ENCODE results near the gene FARP1.

Gene FARP1

DNA sequence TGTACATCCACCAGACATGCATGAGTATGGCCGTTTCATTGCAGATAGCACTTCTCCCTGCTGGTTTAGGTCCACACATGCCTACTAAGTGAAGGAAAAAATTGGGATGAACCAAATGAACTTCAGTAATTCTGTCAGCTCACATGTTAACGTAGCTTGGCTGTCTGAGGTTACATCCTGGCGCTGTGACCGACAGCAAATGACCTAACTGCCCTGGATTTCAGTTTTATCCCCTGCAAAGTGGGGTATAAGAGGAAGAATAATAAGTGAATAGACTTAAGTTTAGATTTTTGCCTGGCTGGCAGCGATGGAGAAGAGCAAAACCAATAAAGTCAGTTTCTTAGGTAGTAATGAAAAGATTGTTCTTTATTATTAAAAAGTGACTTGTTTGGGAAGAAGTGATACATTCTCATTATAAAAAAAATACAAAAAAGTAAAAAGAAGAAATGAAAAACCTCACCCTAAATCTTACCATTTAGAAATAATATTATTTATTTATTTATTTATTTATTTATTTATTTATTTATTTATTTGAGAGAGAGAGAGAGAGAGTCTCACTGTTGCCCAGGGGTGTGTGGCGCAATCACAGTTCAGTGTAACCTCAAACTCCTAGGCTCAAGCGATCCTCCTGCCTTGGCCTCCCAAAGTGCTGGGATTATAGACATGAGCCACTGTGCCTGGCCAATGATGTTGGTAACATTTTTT, 38.4 kb downstream of the FARP1 start (continued):
- TF ChIP-seq ZNF596 (tag by site-specific recombination; IDR thresholded peaks at IDR 0.05) (no peak), MEIS1 (CRISPR knock-in tag; IDR thresholded peaks at IDR 0.05; ENCODE audit: borderline replicate concordance) (no peak), ZNF600 (tag by site-specific recombination; IDR thresholded peaks at IDR 0.05) (no peak), ZBTB48 (tag by site-specific recombination; IDR thresholded peaks at IDR 0.05) (no peak), ZNF350 (tag by site-specific recombination; IDR thresholded peaks at IDR 0.05) (no peak), ZFP37 (tag by site-specific recombination; IDR thresholded peaks at IDR 0.05) (peak; percentile 52; the same call in 1 of the 2 replicates), HOXA7 (CRISPR knock-in tag; IDR thresholded peaks at IDR 0.05; ENCODE audit: borderline replicate concordance) (no peak), KLF7 (tag by site-specific recombination; IDR thresholded peaks at IDR 0.05; ENCODE audit: borderline replicate concordance) (no peak), ZFP41 (tag by site-specific recombination; IDR thresholded peaks at IDR 0.05; ENCODE audit: borderline replicate concordance) (no peak), ZNF777 (tag by site-specific recombination; IDR thresholded peaks at IDR 0.05; ENCODE audit: borderline replicate concordance) (no peak), ZNF202 (tag by site-specific recombination; IDR thresholded peaks at IDR 0.05; ENCODE audit: borderline replicate concordance) (peak; percentile 39; the same call in 1 of the 2 replicates)
- TF ChIP-seq, protein P1, sequence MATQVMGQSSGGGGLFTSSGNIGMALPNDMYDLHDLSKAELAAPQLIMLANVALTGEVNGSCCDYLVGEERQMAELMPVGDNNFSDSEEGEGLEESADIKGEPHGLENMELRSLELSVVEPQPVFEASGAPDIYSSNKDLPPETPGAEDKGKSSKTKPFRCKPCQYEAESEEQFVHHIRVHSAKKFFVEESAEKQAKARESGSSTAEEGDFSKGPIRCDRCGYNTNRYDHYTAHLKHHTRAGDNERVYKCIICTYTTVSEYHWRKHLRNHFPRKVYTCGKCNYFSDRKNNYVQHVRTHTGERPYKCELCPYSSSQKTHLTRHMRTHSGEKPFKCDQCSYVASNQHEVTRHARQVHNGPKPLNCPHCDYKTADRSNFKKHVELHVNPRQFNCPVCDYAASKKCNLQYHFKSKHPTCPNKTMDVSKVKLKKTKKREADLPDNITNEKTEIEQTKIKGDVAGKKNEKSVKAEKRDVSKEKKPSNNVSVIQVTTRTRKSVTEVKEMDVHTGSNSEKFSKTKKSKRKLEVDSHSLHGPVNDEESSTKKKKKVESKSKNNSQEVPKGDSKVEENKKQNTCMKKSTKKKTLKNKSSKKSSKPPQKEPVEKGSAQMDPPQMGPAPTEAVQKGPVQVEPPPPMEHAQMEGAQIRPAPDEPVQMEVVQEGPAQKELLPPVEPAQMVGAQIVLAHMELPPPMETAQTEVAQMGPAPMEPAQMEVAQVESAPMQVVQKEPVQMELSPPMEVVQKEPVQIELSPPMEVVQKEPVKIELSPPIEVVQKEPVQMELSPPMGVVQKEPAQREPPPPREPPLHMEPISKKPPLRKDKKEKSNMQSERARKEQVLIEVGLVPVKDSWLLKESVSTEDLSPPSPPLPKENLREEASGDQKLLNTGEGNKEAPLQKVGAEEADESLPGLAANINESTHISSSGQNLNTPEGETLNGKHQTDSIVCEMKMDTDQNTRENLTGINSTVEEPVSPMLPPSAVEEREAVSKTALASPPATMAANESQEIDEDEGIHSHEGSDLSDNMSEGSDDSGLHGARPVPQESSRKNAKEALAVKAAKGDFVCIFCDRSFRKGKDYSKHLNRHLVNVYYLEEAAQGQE (tag by site-specific recombination; IDR thresholded peaks at IDR 0.05), result peak; percentile 63

DNA sequence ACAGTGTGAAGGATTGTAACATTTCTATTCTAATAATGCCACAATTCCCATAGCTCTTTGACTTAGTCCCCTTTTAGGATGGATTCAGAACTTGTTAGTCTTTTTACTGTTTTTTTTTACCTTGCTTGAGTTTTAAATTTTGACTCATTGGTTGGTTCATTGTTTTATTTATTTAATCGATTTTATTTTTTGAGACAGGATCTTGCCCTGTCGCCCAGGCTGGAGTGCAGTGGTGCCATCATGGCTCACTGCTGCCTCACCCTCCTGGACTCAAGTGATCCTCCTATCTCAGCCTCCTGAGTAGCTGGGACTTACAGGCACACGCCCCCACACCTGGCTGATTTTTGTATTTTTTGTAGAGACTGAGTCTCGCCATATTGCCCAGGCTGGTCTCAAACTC, 39.3 kb downstream of the FARP1 start:
- no peak overlapping the region for H3K4me3 ChIP-seq (ENCODE audit: low read depth, low read length)
- ChIA-PET CTCF (no interaction called here), POLR2A (no interaction called here)
- H3K4me1 ChIP-seq (ENCODE audit: control insufficient read depth, insufficient read depth, low read length), result peaks cover 2% of the 10 kb centered on the region; the same call in 1 of the 2 replicates
- no peaks in the 10 kb centered on the region for H3K9me3 ChIP-seq (ENCODE audit: control insufficient read depth, insufficient read depth, low read depth, low read length)
- no peak for TF ChIP-seq TCF7L2 (IDR thresholded peaks at IDR 0.05; ENCODE audit: borderline replicate concordance, low read depth, low read length)
- TF ChIP-seq ZNF560 (tag by site-specific recombination; IDR thresholded peaks at IDR 0.05; ENCODE audit: borderline replicate concordance), result no peak
- no peak for TF ChIP-seq ZNF19 (tag by site-specific recombination; IDR thresholded peaks at IDR 0.05; ENCODE audit: low read depth)
- no peak for TF ChIP-seq ZNF660 (tag by site-specific recombination; IDR thresholded peaks at IDR 0.05)
- TF ChIP-seq, protein P2, sequence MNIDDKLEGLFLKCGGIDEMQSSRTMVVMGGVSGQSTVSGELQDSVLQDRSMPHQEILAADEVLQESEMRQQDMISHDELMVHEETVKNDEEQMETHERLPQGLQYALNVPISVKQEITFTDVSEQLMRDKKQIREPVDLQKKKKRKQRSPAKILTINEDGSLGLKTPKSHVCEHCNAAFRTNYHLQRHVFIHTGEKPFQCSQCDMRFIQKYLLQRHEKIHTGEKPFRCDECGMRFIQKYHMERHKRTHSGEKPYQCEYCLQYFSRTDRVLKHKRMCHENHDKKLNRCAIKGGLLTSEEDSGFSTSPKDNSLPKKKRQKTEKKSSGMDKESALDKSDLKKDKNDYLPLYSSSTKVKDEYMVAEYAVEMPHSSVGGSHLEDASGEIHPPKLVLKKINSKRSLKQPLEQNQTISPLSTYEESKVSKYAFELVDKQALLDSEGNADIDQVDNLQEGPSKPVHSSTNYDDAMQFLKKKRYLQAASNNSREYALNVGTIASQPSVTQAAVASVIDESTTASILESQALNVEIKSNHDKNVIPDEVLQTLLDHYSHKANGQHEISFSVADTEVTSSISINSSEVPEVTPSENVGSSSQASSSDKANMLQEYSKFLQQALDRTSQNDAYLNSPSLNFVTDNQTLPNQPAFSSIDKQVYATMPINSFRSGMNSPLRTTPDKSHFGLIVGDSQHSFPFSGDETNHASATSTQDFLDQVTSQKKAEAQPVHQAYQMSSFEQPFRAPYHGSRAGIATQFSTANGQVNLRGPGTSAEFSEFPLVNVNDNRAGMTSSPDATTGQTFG (tag by site-specific recombination; IDR thresholded peaks at IDR 0.05; ENCODE audit: borderline replicate concordance), result no peak
- no peak for TF ChIP-seq ZNF404 (tag by site-specific recombination; IDR thresholded peaks at IDR 0.05)
- no peak for TF ChIP-seq ZNF776 (tag by site-specific recombination; IDR thresholded peaks at IDR 0.05; ENCODE audit: borderline replicate concordance)
- TF ChIP-seq ZNF394 (tag by site-specific recombination; IDR thresholded peaks at IDR 0.05; ENCODE audit: borderline replicate concordance), result no peak
- TF ChIP-seq KLF7 (tag by site-specific recombination; IDR thresholded peaks at IDR 0.05; ENCODE audit: borderline replicate concordance), result no peak
- TF ChIP-seq ZNF292 (tag by site-specific recombination; IDR thresholded peaks at IDR 0.05; ENCODE audit: borderline replicate concordance, low read depth), result no peak
- TF ChIP-seq ZNF248 (tag by site-specific recombination; IDR thresholded peaks at IDR 0.05), result no peak
- no peak for TF ChIP-seq KLF16 (tag by site-specific recombination; IDR thresholded peaks at IDR 0.05)
- TF ChIP-seq ZFP41 (tag by site-specific recombination; IDR thresholded peaks at IDR 0.05; ENCODE audit: borderline replicate concordance), result no peak
- TF ChIP-seq, protein P3, sequence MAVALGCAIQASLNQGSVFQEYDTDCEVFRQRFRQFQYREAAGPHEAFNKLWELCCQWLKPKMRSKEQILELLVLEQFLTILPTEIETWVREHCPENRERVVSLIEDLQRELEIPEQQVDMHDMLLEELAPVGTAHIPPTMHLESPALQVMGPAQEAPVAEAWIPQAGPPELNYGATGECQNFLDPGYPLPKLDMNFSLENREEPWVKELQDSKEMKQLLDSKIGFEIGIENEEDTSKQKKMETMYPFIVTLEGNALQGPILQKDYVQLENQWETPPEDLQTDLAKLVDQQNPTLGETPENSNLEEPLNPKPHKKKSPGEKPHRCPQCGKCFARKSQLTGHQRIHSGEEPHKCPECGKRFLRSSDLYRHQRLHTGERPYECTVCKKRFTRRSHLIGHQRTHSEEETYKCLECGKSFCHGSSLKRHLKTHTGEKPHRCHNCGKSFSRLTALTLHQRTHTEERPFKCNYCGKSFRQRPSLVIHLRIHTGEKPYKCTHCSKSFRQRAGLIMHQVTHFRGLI (tag by site-specific recombination; IDR thresholded peaks at IDR 0.05), result no peak
- TF ChIP-seq, protein P4, sequence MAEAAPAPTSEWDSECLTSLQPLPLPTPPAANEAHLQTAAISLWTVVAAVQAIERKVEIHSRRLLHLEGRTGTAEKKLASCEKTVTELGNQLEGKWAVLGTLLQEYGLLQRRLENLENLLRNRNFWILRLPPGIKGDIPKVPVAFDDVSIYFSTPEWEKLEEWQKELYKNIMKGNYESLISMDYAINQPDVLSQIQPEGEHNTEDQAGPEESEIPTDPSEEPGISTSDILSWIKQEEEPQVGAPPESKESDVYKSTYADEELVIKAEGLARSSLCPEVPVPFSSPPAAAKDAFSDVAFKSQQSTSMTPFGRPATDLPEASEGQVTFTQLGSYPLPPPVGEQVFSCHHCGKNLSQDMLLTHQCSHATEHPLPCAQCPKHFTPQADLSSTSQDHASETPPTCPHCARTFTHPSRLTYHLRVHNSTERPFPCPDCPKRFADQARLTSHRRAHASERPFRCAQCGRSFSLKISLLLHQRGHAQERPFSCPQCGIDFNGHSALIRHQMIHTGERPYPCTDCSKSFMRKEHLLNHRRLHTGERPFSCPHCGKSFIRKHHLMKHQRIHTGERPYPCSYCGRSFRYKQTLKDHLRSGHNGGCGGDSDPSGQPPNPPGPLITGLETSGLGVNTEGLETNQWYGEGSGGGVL (tag by site-specific recombination; IDR thresholded peaks at IDR 0.05), result no peak
- no peak for TF ChIP-seq ZNF571 (tag by site-specific recombination; IDR thresholded peaks at IDR 0.05)
- no peak overlapping the region for H3K27ac ChIP-seq (ENCODE audit: extremely low read depth, low read depth, low read length)
- no peaks in the 10 kb centered on the region for H3K36me3 ChIP-seq (ENCODE audit: control insufficient read depth in 2 of 2, insufficient read depth in 1 of 2, low read length in 2 of 2)
